Activated CD4-positive, alpha-beta T cell treated with anti-CD3 and anti-CD28 coated beads, Interleukin-2, Interleukin-4, amounts not matched to agents 100 ng/mL and 50 ng/mL, durations not matched to agents 16 hours and 8 hours (primary cell): ENCODE measurements around the gene SOWAHB.

Source experiments
- DNase-seq: peaks from one replicate; pipeline ENCODE4 v3.0.0-alpha.2; 2020; ENCODE audit warnings: low spot score

SOWAHB gene, protein sequence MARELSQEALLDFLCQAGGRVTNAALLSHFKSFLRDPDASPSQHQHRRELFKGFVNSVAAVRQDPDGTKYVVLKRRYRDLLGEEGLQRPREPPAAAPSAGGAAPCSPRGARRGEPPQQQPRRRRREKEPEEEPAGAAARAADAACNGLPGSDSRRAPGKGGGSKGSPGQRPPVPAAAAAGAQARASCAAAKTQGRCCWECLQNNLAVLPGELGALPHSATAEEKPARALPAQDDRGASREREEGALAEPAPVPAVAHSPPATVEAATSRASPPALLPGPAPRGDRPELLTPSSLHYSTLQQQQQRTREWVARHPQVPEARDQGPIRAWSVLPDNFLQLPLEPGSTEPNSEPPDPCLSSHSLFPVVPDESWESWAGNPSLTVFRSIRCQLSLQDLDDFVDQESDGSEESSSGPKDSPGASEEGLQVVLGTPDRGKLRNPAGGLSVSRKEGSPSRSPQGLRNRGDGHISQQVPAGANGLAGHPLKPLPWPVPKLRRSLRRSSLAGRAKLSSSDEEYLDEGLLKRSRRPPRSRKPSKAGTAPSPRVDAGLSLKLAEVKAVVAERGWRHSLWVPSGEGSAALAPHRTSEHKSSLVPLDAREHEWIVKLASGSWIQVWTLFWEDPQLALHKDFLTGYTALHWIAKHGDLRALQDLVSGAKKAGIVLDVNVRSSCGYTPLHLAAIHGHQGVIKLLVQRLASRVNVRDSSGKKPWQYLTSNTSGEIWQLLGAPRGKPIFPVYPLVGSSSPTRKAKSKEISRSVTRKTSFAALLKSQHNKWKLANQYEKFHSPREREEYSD

DNA sequence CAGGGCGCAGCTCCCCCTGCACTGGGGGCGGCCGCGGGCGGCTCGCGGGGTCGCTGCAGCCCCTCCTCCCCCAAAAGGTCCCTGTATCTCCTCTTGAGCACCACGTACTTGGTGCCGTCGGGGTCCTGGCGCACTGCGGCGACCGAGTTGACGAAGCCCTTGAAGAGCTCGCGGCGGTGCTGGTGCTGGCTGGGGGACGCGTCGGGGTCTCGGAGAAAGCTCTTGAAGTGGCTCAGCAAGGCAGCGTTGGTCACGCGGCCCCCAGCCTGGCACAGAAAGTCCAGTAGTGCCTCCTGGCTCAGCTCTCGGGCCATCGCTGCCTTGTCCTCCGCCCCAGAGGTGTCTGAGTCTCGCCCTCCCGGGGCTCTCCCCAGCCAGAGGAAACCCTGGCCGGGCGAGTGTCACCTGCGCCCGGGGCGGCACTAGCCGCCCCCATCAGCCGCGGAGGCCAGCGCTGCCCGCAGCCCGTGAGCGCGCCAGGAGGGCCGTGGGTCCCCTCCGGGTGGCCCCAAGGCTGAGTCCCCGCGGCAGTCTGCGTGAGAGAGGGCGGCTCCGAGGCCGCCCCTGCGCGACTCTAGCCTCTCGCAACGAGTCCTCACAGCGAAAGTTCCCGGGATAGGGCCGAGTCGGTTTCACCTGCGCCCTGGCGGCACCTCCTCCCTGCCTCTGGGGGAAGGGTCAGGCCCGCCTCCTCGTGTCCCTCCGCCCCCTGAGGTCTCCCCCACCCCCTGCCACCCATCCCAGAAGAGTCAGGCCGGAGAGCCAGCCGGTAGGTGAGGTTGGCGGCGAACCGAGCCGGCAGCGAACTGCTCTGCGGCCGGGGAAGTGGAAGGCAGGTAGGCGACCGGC lies at the start of gene SOWAHB:
Gene SOWAHB, minus strand, starts transcription at position 609 of the 849 bp plus-strand sequence. Its CDS starts 295 bp downstream, at position 314.
- DNase-seq: no peak

DNA sequence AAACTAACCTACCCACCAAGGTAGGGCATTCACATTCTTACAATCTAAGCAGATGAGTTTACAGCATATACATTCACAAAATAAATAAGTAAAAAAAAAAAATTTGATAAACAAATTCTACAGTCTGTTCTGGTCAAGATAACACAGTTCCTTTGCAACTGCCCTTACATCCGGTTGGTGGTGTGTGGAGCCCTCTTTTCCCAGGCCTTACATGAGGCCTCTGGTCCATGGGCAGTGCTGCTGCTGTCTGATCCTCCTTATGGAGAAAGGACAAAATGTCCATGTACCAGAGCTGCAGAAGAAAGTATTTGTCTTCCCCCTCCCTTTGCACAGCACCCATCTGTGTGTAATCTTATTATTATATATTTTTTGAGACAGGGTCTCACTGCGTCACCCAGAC lies 49.4 kb upstream of the SOWAHB start:
- no peak for DNase-seq

DNA sequence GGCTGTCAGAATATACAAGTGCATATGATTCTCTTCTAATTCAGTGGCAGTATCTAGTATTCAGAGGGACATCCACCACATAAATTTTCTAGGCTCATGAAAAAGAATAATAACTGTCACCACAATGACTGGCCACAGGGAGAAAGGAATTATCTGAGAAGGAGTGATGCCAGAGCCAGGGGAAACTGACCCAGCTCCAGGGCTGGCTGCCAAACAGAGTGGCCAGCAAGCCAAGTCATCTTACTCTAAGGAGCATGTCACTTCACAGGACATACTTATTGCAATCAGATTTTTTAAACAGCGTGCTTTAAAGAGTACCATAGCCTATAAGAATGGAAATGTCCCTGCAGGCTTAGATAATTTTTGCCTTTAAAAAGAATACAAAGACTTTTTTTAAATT lies 45.8 kb upstream of the SOWAHB start:
- DNase-seq: no peak

DNA sequence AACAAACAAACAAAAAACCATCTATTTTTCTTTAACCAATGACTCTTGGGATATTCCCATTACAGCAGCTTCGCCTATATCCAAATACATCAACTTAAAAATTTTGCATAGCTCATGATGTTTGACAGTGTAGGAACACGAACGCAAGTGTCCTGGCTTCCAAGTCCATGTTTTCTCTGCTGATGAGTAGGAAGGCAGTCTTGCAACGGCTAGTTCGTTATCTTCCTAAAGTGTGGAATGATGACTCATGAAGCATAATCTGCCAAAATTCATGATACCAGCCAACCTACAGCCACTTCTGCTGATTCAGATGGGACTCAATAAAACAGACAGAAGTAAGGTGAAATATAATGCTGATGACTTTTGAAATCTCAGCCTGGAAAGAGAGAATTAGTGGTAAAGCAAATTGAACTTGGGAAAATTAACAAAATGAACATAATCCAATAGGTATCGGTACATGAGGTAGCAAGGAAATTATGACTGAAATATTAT lies 45.2 kb upstream of the SOWAHB start:
- DNase-seq: no peak

DNA sequence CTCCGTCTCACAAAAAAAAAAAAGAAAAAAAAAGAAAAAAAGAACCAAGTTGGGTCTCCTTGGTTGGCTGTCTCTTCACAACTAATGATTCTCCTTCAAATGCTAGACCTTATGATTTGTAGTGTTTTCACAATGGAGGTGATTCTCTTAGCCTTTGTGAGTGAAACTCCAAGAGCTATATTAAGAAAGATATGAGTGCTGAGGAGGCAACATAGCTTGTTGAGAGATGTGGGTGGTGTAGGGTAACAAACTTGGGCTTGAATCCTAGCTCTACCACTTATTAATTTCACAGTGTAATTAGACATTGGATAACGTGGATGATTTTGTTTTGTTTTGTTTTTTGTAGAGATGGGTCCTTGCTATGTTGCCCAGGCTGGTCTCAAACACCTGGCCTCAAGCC lies 41.2 kb upstream of the SOWAHB start:
- no peak for DNase-seq

DNA sequence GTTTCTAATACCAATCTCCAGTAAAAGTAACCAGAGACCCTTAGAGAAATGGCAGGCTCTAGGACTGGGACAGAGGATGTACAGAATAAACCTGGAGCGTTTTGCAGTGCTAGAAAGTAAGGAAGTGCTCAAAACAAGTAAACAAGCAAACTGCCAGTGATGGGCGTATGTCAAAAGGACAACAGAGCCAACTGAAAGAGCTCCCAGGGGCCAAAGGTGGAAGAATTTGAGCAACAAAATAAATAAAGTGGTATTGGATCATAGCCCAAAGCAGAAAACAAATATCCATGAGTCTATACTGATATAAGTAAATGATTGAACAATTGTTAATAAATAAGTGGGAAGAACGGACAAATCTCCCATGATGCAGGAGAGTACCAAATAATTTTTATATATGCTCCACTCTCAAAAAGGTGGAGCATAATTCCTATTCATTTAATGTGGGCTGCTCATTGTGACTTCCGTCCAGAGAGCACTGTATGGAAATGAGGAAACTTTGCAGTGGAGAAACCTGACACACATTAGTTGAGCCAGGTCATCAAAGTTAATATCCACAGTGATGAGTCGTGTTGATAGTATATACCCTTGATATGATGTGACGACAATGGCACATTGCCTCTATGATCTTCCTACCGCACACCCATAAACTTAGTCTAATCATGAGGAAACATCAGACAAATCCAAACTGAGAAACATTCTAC lies 33.8 kb upstream of the SOWAHB start:
- no peak for DNase-seq

DNA sequence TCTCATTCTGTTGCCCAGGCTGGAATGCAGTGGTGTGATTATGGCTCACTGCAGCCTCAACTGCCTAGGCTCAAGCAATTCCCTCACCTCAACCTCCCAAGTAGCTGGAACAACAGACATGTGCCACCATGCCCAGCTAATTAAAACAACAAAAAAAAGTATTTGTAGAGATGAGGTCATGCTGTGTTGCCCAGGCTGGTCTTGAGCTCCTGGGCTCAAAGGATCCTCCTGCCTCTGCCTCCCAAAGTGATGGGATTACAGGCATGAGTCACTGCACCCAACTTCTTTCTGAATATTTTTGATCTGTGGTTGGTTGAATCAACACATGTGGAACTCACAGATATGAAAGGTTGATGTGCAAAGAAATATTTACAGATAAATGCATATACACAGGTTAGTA lies 33.1 kb upstream of the SOWAHB start:
- no peak for DNase-seq

DNA sequence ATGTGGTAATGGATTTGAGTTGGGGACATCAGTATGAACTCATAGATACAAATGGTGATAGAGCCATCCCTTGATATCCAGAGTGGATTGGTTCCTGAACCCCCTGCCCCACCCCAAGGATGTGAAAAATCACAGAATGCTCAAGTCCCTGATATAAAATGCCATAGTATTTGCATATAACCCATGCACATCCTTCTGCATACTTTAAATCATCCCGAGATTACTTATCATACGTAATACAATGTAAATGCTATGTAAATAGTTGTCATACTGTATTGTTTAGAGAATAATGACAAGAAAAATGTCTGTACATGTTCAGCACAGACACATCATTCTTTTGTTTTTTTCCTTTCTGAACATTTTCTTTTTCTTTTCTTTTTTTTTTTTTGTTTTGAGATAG lies 32.7 kb upstream of the SOWAHB start:
- no peak for DNase-seq

DNA sequence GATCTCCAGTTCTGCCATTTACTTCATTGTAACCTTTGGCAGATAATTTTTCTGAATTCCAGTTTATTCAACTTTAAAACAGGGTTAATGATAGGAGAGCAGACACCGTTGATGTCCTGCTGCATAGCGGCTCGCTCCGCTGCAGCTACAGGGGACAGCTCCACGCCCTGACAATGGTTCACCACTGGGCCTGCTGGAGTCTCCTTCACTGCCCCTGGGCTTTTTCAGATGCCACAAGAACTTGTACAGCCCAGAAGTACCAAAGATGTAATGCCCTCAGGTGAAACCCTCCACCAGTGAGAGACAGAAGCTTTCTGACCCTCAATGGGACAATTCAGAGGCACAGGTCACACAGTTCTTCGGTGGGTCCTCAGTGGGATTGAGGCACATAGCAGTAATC lies 28.9 kb upstream of the SOWAHB start:
- no peak for DNase-seq

DNA sequence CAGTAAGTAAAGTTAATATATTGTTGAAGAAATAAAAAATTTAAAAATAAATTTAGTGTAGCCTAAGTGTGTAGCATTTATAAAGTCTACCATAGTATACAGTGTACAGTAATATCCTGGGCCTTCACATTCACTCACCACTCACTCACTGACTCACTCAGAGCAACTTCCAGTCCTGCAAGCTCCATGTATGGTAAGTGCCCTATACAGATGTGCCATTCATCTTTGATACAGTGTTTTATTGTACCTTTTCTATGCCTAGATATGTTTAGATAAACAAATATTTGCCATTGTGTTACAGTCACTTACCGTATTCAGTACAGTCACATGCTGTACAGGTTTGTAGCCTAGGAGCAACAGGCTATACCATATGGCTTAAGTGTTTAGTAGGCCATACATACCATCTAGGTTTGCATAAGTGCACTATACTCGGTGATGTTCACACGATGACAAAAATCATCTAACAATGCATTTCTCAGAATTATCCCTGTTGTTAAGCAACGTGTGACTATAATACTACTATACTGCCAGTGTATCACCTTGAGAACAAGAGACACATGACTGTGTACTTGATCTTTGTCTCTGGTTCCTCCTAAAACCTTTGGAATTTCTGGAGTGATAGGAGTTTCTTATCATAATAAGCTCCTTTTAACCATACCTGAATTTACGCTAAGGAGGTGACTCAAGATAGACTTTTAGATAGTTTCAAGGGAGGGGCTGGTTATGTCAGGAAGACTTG lies 25.8 kb upstream of the SOWAHB start:
- DNase-seq: no peak

DNA sequence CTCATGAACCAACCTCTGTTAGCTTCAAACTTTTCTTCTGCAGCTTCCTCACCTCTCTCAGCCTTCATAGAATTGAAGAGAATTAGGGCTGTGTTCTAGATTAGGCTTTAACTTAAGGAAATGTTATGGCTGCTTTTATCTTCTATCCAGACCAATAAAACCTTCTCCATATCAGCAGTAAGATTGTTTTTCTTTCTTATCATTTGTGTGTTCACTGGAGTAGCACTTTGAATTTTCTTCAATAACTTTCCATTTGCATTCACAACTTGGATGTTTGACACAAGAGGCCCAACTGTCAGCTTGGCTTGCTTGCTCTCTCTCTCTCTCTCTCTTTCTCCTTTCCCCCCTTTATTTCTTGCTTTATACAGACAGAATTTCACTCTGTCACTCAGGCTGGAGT lies 22.8 kb upstream of the SOWAHB start:
- no peak for DNase-seq

DNA sequence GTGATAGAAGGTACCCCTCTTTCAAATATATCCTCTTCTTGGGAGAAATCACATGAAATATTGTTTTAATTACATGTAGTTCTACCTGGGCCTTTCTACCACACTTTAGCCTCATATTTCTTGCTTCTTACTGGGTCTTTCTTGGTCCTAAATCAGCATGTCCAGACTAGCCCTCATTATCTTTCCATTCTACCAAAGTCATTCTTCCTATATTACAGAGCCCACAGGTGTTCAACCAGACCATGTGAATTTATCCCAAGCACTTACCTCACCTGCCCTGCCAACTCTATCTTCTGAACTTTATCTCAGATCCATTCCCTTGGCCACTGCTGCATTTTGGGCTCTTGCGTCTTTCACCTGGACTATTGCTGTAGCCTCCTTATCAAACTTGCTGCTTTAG lies 11.8 kb upstream of the SOWAHB start:
- no peak for DNase-seq

DNA sequence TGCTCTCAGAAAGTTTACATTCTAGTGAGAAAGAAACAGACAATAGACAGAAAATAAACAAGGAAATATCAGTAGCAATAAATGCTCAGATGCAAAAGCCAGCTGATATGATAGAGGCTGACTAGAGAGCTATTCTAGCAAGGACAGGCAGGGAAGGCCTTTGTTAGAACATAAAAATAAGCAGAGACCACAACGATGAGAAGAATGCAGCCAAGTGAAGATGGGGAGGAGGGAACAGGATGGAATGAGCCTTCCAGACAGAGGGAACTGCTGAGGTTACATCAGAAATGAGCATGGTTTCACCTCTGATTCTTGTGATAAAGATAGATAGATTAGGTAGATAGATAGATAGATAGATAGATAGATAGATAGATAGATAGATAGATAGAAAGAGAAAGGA lies 7.6 kb upstream of the SOWAHB start:
- DNase-seq: no peak

DNA sequence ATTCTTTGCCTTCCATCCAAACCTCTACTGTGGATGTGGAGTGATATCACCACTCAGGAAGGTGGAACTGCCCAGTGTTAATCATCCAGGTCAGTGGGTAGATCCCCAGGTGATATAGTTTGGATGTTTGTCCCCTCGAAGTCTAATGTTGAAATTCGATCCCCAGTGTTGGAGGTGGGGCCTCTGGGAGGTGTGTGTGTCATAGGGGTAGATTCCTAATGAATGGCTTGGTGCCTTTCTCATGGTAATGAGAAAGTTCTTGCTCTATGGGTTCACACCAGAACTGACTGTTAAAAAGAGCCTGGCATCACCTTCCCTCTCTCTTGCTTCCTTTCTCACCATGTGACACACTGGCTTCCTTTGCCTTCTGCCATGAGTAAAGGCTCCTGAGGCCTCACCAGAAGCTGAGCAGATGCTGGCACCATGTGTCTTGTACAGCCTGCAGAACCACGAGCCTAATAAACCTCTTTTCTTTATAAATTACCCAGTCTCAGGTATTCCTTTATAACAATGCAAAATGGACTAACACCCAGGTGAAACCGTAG lies 6.8 kb upstream of the SOWAHB start:
- no peak for DNase-seq

DNA sequence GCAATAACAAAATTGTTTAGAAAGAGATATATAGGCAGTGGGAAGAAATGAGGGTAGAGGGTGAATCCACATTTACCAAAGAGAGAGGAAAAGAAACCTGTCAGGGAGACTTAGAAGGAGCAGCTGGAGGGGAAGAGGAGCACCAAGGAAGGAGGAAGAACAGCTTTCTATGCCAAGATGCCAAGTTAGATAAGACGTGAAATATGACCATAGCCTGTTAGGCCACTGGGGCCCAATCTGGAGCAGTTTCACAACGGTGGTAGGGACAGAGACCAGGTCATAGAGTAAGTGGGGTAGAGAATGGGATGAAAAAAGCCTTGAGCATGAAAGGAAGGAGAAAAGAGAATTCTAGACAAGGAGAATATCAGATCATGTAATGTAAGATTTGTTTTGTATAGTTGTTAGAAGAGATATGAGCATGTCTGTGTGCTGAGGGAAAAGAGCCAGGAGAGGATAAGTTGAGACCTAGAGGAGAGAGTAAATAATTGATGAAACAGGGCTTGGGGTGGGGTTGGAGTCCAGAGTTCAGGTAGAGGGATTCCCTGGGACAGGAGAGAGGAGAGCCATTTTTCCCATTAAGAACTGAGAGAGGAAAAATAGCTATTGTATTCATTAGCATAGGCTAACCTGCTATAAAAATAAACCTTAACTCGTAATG lies 4.4 kb upstream of the SOWAHB start:
- no peak for DNase-seq

DNA sequence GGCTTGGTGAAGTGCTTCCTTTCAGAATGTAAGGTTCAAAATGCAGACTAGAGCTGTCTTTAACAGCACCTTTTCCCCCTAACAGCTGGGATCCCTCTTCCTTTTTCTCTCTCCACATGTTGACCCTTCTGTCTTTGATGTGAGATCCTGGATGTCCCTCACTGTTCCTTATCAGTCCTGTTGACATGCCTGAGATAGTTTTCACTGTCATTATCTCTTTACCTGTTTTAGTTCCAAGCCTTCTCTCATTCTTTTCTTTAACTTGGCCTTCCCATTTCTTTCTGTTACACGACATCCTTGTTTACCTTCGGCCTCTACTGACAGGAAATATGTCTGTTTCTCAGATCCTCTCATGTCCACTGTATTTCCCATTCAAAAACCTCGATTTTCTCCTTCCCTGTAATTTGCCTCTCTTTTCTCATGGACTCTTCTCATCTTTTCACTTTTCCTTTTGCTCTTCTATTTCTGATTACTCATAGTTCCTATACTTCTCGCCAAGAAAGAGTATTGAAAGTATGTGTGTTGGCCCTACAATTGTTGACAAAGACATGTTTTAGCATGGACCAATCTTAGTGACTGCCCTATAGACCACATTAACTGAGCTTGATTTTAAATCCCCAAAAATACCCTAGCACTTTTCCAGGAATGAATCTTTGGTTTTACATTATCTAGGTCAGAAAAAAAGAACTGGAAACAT lies 1.2 kb upstream of the SOWAHB start:
- DNase-seq: no peak

DNA sequence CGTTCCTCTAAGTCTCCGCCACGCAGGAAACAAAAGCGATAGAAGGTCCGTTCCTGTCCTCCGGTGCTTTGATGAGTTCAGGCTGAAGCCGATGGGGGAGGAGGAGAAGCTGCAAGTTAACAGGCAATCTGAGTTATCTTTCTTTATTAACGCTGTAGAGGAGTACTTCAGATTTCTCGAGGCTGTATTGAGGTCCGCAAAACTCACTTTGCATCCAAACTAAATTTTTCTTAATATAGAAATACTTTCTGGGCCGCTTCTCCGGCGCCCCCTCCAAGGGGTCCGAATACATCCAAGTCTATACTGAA lies 395 bp upstream of the SOWAHB start:
- DNase-seq: no peak

DNA sequence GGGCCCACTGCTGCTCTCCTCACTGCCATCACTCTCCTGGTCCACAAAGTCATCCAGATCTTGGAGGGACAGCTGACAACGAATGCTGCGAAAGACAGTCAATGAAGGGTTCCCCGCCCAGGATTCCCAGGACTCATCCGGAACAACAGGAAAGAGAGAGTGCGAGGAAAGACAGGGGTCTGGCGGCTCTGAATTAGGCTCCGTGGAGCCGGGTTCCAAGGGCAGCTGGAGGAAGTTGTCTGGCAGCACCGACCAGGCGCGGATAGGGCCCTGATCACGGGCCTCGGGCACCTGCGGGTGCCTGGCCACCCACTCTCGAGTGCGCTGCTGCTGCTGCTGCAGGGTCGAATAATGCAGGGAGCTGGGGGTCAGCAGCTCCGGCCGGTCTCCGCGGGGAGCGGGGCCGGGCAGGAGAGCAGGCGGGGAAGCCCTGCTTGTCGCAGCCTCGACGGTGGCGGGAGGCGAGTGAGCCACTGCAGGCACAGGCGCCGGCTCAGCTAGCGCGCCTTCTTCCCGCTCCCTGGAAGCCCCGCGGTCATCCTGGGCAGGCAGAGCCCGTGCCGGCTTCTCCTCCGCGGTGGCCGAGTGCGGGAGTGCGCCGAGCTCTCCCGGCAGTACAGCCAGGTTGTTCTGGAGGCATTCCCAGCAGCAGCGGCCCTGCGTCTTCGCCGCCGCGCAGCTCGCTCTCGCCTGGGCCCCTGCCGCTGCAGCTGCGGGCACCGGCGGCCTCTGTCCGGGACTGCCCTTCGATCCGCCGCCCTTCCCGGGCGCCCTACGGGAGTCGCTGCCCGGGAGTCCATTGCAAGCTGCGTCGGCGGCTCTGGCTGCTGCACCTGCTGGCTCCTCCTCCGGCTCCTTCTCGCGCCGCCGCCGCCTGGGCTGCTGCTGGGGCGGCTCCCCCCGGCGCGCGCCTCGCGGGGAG lies 1.1 kb downstream of the SOWAHB start:
- DNase-seq: no peak

DNA sequence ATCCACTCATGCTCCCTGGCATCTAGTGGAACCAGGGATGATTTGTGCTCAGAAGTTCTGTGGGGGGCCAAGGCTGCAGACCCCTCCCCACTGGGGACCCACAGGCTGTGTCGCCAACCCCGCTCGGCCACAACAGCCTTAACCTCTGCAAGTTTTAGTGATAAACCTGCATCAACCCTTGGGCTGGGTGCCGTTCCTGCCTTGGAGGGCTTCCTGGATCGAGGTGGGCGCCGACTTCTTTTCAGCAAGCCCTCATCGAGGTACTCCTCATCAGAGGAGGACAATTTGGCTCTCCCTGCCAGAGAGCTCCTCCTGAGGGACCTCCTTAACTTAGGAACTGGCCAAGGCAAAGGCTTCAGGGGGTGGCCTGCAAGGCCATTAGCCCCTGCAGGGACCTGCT lies 1.9 kb downstream of the SOWAHB start:
- no peak for DNase-seq
